CD14-positive monocyte (primary cell): ENCODE measurements around the gene KMT2C. TPM values are rescaled to one million over a fixed set of nuclear protein-coding genes. Genes with fewer than 3 reads are reported as not detected.

Experiments used
- DNase-seq, 3 donors: peaks; one replicate each; pipeline ENCODE4 v3.0.0-alpha.2; 2011 to 2022
- H2AFZ ChIP-seq: 2 replicates; pipeline ENCODE4 v1.6.0; 2012; ENCODE audit warnings: mild to moderate bottlenecking, low read depth, low read length, inconsistent platforms; ENCODE audit not compliant: insufficient read depth, poor library complexity, severe bottlenecking
- H3K27ac ChIP-seq, 2 donors: 1 replicate in 1 of 2; 2 replicates in 1 of 2; pipeline ENCODE4 v1.5.1; 2012 to 2013; ENCODE audit warnings: low read length in 2 of 2, control low read depth in 1 of 2, inconsistent platforms in 1 of 2, low read depth in 1 of 2, mild to moderate bottlenecking in 1 of 2
- H3K27me3 ChIP-seq, 2 donors: one replicate each; pipeline versions ENCODE4 v1.6.0 to v1.6.1; 2011 to 2013; ENCODE audit warnings: low read length in 2 of 2; ENCODE audit not compliant: control insufficient read depth in 2 of 2, insufficient read depth in 2 of 2
- H3K36me3 ChIP-seq, 2 donors: replicated peaks in 1 of 2; 1 replicate in 1 of 2; 2 replicates in 1 of 2; pipeline versions ENCODE4 v1.5.1 to v1.6.1; 2012 to 2013; ENCODE audit warnings: low read length in 2 of 2, control low read depth in 1 of 2, inconsistent platforms in 1 of 2, mild to moderate bottlenecking in 1 of 2; ENCODE audit not compliant: insufficient read depth in 2 of 2, control insufficient read depth in 1 of 2
- H3K4me1 ChIP-seq, 2 donors: 1 replicate in 1 of 2; 2 replicates in 1 of 2; pipeline versions ENCODE4 v1.5.1 to v1.6.1; 2012 to 2013; ENCODE audit warnings: low read length in 2 of 2, control low read depth in 1 of 2, inconsistent platforms in 1 of 2, mild to moderate bottlenecking in 1 of 2, moderate library complexity in 1 of 2; ENCODE audit not compliant: insufficient read depth in 2 of 2, control insufficient read depth in 1 of 2
- H3K4me2 ChIP-seq: replicated peaks from 2 replicates; pipeline ENCODE3; 2012; ENCODE audit warnings: low read length, moderate library complexity, mild to moderate bottlenecking; ENCODE audit not compliant: poor library complexity, severe bottlenecking; ENCODE audit errors: extremely low read depth
- H3K4me3 ChIP-seq, 3 experiments: fragments of 200-600 bp in 1 of 3; sonication (generic) in 1 of 3; replicated peaks in 1 of 3; 1 replicate in 2 of 3; 2 replicates in 1 of 3; pipeline ENCODE4 v1.5.1; 2011 to 2013; ENCODE audit warnings: low read length in 3 of 3, mild to moderate bottlenecking in 3 of 3, control low read depth in 2 of 3, low read depth in 2 of 3, inconsistent platforms in 1 of 3, moderate library complexity in 1 of 3
- H3K79me2 ChIP-seq: 2 replicates; pipeline ENCODE4 v1.6.0; 2012; ENCODE audit warnings: mild to moderate bottlenecking, control low read depth, inconsistent platforms, low read length, moderate library complexity; ENCODE audit not compliant: insufficient read depth
- H3K9ac ChIP-seq: 2 replicates; pipeline ENCODE4 v1.6.0; 2017; ENCODE audit warnings: low read length, mild to moderate bottlenecking; ENCODE audit not compliant: insufficient read depth, poor library complexity, severe bottlenecking
- H3K9me3 ChIP-seq, 2 donors: replicated peaks in 1 of 2; 1 replicate in 1 of 2; 2 replicates in 1 of 2; pipeline versions ENCODE4 v1.5.1 to v1.6.1; 2012 to 2013; ENCODE audit warnings: low read length in 2 of 2, control low read depth in 1 of 2; ENCODE audit not compliant: control insufficient read depth in 1 of 2, insufficient read depth in 1 of 2
- H4K20me1 ChIP-seq: 2 replicates; pipeline ENCODE4 v1.6.0; 2012; ENCODE audit warnings: mild to moderate bottlenecking, low read length, control low read depth, moderate library complexity; ENCODE audit not compliant: insufficient read depth
- H3K27ac Mint-ChIP-seq, 7 donors: one replicate each; pipeline ENCODE4 v1.8.0; 2020; ENCODE audit warnings: mild to moderate bottlenecking in 7 of 7, mixed read lengths in 7 of 7, moderate library complexity in 6 of 7, inconsistent platforms in 2 of 7
- H3K27me3 Mint-ChIP-seq, 3 donors: one replicate each; pipeline ENCODE4 v1.8.0; 2021 to 2022; ENCODE audit warnings: low read depth in 3 of 3, mild to moderate bottlenecking in 3 of 3, mixed read lengths in 3 of 3, moderate library complexity in 3 of 3, inconsistent platforms in 1 of 3
- H3K36me3 Mint-ChIP-seq, 2 donors: one replicate each; pipeline ENCODE4 v1.8.0; 2020; ENCODE audit warnings: mixed read lengths in 2 of 2, inconsistent platforms in 1 of 2, mild to moderate bottlenecking in 1 of 2
- H3K4me1 Mint-ChIP-seq: one replicate; pipeline ENCODE4 v1.8.0; 2020; ENCODE audit warnings: mild to moderate bottlenecking, mixed read lengths
- H3K4me3 Mint-ChIP-seq, 2 donors: one replicate each; pipeline ENCODE4 v1.8.0; 2020; ENCODE audit warnings: mild to moderate bottlenecking in 2 of 2, mixed read lengths in 2 of 2, moderate library complexity in 1 of 2
- H3K9me3 Mint-ChIP-seq, 7 donors: one replicate each; pipeline ENCODE4 v1.8.0; 2020 to 2022; ENCODE audit warnings: mixed read lengths in 7 of 7, mild to moderate bottlenecking in 6 of 7, moderate library complexity in 6 of 7, inconsistent platforms in 2 of 7
- CTCF ChIP-seq: fragments of 200-600 bp; IDR thresholded peaks from one replicate; pipeline ENCODE4 v1.8.0; 2022; ENCODE audit warnings: antibody characterized with exemption, mild to moderate bottlenecking
- WGBS: methylation state at CpG from one replicate; pipeline ENCODE4 v1.1.5; 2013; ENCODE audit warnings: missing lambda C conversion rate; ENCODE audit not compliant: insufficient coverage; 5-methylcytosine and 5-hydroxymethylcytosine counted together
- intact Hi-C, 2 donors: fragments of 100-400 bp; cut with micrococcal nuclease; formaldehyde crosslinking; loops; one replicate each; pipeline versions ENCODE4 v1.15.0 to v1.15.1; 2023
- polyA plus RNA-seq, 3 donors: library from polyadenylated mRNA; depleted of rRNA in 1 of 3; unstranded in 2 of 3; stranded (reverse) in 1 of 3; fragments of 300-500 nt in 2 of 3; fragments of >200 nt in 1 of 3; fragmentation: Illumina TruSeq in 2 of 3; gene quantifications; 1 replicate in 2 of 3; 2 replicates in 1 of 3; pipeline ENCODE4 v1.2.3, GENCODE V29; 2012 to 2021

Gene KMT2C
- polyA plus RNA-seq, 3 donors = 4.5 to 26.1 (median 7.3) TPM

DNA sequence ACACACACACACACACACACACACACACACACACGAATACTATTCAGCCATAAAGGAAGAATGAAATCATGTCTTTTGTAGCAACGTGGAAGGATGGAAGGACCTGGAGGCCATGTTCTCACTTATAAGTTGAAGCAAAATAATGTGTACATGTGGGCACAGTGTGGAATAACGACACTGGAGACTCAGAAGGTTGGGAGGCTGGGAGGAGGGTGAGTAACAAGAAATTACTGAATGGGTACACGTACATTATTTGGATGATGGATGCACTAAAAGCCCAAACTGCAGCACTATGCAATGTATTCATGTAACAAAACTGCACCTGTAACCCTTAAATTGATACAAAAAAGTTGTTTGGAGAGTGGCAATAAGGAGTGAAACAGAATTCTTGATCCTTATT lies 32.1 kb downstream of the KMT2C start:
- no peak for TF ChIP-seq CTCF
- Histone ChIP-seq H3K27me3 (no peaks in the 10 kb centered on the region), H4K20me1 (peaks cover 99% of the 10 kb centered on the region), H3K4me1 (no peaks in the 10 kb centered on the region), H3K9ac (no peak overlapping the region), H3K4me3 (no peak overlapping the region), H3K36me3 (no peaks in the 10 kb centered on the region), H3K27ac (no peak overlapping the region), H3K4me2 (no peak overlapping the region), H3K9me3 (peaks cover 25 to 37% of the 10 kb centered on the region in 2 donors), H2AFZ (no peak overlapping the region), H3K79me2 (peaks cover 100% of the 10 kb centered on the region)
- H3K9me3 Mint-ChIP-seq = peaks cover 0 to 37% (median 27%) of the 10 kb centered on the region in 7 donors
- H3K27me3 Mint-ChIP-seq = peaks cover 0 to 3% (median 0%) of the 10 kb centered on the region in 3 donors
- H3K36me3 Mint-ChIP-seq = peaks cover 0 to 2% of the 10 kb centered on the region in 2 donors
- 34% methylated on average over 3 of the region's 4 CpGs for WGBS
- no peak for DNase-seq
- H3K27ac Mint-ChIP-seq = no peak overlapping the region
- no peaks in the 10 kb centered on the region for H3K4me1 Mint-ChIP-seq
- no peak overlapping the region for H3K4me3 Mint-ChIP-seq
- intact Hi-C loops = no loop called here

- no peak overlapping the region for H3K4me3 Mint-ChIP-seq
- no peak for DNase-seq
- no peak overlapping the region for H2AFZ ChIP-seq
- peaks cover 2 to 4% of the 10 kb centered on the region in 2 donors for H3K36me3 ChIP-seq
- H3K27ac Mint-ChIP-seq = no peak overlapping the region
- H3K27ac ChIP-seq = no peak overlapping the region
- 61% methylated on average over 4 of the region's 5 CpGs for WGBS
- H4K20me1 ChIP-seq = peaks cover 99% of the 10 kb centered on the region
- peaks cover 6% of the 10 kb centered on the region for H3K4me1 Mint-ChIP-seq
- H3K79me2 ChIP-seq = peaks cover 100% of the 10 kb centered on the region
- peaks cover 25 to 37% of the 10 kb centered on the region in 2 donors for H3K9me3 ChIP-seq
- peaks cover 0 to 3% (median 0%) of the 10 kb centered on the region in 3 donors for H3K27me3 Mint-ChIP-seq
- no peak overlapping the region for H3K9ac ChIP-seq
- H3K4me2 ChIP-seq = no peak overlapping the region
- H3K9me3 Mint-ChIP-seq = peaks cover 0 to 37% (median 27%) of the 10 kb centered on the region in 7 donors
- intact Hi-C loops = no loop called here
- H3K27me3 ChIP-seq = no peaks in the 10 kb centered on the region
- no peaks in the 10 kb centered on the region for H3K4me1 ChIP-seq
- no peak for TF ChIP-seq CTCF
- H3K4me3 ChIP-seq = no peak overlapping the region
- peaks cover 6 to 7% of the 10 kb centered on the region in 2 donors for H3K36me3 Mint-ChIP-seq
Measured at GRCh38 chr7:152402384-152403250, 33.2 kb downstream of the KMT2C start.
